B cell (primary cell): ENCODE data around the gene CDCA5.

Source experiments
- CTCF ChIP-seq: fragments of 200-600 bp; IDR thresholded peaks from one replicate; pipeline ENCODE4 v1.8.0; 2022; ENCODE audit warnings: antibody characterized with exemption, mild to moderate bottlenecking
- EZH2 ChIP-seq: IDR thresholded peaks from 2 replicates; pipeline ENCODE4 v1.6.1; 2012; ENCODE audit warnings: borderline replicate concordance, low read depth, mild to moderate bottlenecking, moderate library complexity, low read length; ENCODE audit not compliant: insufficient read depth, poor library complexity, severe bottlenecking

GRCh38 chr11:65059959-65060824 is 23.6 kb downstream of the CDCA5 start:
- TF ChIP-seq CTCF (no peak), EZH2 (no peak)
